ENCODE data around the gene SYNE1.
"Not testable (repeated sequence)": the region's sequence is repeated elsewhere in the genome, so short reads cannot be mapped to it uniquely, and the experiment has no call there.

The SYNE1 gene

DNA sequence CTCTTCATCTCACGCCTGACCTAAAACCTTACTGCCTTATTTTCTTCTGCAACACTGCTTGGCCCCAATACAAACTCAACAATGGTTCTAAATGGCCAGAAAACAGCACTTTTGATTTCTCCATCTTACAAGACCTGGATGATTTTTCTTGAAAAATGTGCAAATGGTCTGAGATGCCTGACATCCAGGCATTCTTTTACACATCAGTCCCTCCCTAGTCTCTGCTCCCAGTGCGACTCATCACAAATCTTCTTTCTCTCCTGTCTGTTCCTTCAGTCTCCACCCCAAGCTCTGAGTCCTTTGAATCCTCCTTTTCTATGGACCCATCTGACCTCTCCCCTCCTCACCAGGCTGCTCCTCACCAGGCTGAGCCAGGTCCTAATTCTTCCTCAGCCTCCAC, 145.7 kb downstream of the SYNE1 start:
- DNase-seq (ENCODE audit: low read depth in 2 of 2): not testable (repeated sequence)

DNA sequence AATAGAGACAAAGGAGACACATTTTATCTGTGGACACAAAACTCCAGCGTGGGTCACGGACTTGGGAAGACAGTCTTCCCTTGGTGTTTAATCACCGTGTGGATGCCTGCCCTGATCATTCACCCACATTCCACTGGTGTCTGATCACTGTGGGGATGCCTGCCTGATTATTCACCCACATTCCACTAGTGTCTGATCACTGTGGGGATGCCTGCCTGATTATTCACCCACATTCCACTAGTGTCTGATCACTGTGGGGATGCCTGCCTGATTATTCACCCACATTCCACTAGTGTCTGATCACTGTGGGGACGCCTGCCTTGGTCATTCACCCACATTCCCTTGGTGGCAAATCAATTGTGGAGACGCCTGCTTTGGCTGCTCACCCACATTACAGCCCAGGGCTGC, 146.2 kb downstream of the SYNE1 start:
- not testable (repeated sequence) for DNase-seq (ENCODE audit: low read depth in 2 of 2)

DNA sequence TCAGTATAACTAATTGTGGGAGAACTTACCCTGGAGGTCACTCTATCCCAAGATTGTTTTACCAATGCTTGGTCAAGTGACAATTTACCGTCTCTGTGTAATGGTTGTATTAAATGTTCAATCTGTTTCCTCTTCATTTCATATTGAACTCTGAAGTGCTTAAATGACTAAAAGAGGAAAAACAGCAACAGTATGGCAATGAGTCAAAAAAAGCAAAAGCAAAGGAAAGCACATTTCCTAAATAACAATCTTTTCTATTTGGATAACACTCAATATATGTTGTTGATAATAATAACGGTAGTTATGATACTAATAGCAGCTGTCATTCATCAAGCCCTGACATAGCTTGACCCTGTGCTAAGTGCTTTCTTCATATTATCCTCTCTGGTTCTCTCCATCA, 152.4 kb downstream of the SYNE1 start:
- no peak for DNase-seq (ENCODE audit: low read depth in 2 of 2)

- DNase-seq (ENCODE audit: low read depth in 2 of 2): no peak
Observed at GRCh38 chr6:152482289-152482688, 154.9 kb downstream of the SYNE1 start.

- no peak for DNase-seq (ENCODE audit: low read depth in 2 of 2)
Observed at GRCh38 chr6:152478377-152479010, 158.7 kb downstream of the SYNE1 start.

GRCh38 chr6:152474354-152474753, 162.8 kb downstream of the SYNE1 start:
- no peak for DNase-seq (ENCODE audit: low read depth in 2 of 2)

DNA sequence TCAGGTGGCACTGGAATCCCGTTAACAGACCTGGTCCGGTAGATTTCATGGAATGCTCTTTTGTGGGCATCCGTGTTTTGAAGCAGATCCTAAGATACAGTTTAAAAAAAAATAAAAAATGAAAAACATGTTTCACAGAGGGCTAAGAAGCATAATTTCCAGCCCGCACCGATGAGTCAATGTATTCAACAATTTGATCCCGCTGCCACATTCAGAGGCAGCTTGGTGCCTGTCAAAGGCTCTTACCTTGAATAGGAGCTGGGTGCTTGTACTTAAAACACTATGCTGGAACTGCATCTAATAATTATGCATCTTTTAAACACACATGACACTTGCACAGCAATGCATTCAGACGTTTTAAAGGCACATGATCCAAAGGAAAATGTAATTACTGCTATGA, 164.8 kb downstream of the SYNE1 start:
- DNase-seq (ENCODE audit: low read depth in 2 of 2): no peak

- DNase-seq (ENCODE audit: low read depth in 2 of 2): no peak
Observed at GRCh38 chr6:152471456-152472265, 165.5 kb downstream of the SYNE1 start.

DNA sequence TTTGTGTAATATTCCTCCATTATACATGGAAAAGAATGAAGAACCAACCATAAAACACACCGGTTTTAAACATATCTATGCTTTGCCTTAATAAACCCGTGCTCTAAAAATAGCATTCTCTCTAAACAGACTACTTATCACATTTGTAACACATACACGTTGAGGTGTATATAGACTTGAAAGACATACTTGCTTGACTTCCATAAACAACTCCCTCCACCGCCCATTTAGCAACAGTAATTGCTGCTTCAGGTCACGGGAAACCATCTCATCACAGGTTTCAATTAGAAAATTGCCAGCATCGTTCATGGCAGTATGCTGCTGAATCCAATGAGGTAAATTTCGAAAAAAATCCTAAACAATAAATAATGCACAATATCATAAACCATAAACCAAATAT, 174.0 kb downstream of the SYNE1 start:
- DNase-seq (ENCODE audit: low read depth in 2 of 2): no peak

GRCh38 chr6:152462716-152463115, 174.4 kb downstream of the SYNE1 start:
- no peak for DNase-seq (ENCODE audit: low read depth in 2 of 2)

GRCh38 chr6:152461556-152461955, 175.6 kb downstream of the SYNE1 start:
- DNase-seq (ENCODE audit: low read depth in 2 of 2): no peak

DNA sequence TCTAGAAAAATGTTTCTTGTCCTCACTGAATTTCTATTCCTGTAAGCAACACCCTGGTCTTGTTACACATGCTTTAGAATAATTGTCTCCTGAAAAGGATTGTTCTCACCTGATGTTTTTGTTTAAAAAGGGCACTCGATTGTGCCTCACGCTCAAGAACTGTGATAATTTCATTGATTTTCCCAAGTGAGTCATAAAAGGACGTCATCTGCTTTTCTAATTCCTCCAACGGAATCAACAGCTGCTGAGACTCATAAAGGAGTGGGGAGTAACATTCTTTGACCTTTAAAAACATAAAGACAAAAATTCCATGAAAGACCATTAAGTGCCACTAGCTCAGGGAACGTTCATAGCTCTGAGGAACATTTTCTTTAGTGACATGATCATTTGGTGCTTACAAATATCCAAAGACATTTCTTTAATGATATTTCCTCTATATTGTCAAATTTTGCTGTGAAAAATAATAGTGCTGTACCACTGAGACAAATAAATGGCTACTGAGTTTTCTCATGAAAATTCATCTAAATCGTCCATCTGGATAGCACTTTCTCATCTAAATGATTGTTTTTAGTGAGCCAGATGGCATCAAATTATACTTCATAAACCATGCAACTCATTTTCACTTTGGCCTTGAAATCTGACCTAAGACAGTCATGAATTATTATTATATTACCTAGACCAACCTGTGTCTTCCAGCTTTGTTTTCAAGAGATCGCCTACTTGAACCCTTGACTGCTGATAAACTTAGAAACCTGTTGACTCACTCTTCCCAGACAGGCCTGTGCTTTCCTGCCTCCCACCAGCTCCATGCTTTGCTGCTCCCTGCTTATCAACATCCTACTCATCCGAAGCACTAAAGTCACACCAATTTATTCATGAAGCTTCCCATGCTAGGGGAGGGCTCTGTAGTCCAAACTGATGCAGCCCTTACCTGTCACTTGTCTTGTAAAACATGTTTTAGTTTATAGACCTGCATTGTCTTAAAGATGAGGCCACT, 178.2 kb downstream of the SYNE1 start:
- DNase-seq (ENCODE audit: low read depth in 2 of 2): no peak

GRCh38 chr6:152457949-152458624, 179.1 kb downstream of the SYNE1 start:
- DNase-seq (ENCODE audit: low read depth in 2 of 2): no peak

GRCh38 chr6:152454003-152454402, 183.2 kb downstream of the SYNE1 start:
- DNase-seq (ENCODE audit: low read depth in 2 of 2): no peak

DNA sequence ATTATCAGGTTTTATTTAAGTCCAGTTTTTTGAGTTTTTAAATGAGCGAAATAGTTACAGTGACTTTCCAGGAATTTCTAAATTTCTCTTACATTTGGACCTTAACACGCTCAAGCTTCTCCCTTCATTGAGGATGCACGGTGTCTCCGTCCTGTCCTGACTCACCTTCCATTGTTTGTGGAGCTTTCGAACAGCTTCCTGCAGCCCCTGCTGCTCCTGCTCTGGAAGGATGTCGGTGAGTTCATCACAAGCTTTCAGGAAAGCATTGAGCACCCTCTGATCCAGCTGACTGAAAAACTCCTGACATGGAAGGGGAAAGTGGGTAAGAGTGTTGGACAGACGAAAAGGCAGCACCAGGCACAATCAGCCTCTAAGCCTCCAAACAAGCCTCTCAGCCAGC, 183.7 kb downstream of the SYNE1 start:
- no peak for DNase-seq (ENCODE audit: low read depth in 2 of 2)

- DNase-seq (ENCODE audit: low read depth in 2 of 2): no peak
Observed at GRCh38 chr6:152452639-152453038, 184.5 kb downstream of the SYNE1 start.

- DNase-seq (ENCODE audit: low read depth in 2 of 2): no peak
Observed at GRCh38 chr6:152450519-152450918, 186.6 kb downstream of the SYNE1 start.

DNA sequence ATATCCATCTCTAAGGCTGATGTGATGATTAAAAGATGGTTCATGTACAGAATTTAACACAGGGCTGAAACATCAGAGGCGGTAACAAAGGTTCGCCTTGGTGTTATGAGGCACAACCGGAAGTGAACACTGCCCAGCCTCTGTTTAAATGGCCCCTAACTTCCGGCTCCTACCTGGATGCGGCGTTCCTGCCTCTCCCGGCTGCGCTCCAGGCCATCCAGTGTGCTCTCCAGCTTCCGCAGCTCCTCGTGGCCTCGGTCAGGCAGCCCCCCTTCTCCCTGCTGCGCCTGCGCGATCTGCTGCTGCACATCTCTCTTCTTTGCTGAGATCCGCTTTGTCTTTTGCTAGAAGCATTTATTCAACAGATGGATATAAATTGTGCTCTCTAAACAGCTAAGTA, 195.3 kb downstream of the SYNE1 start:
- no peak for DNase-seq (ENCODE audit: low read depth in 2 of 2)

- no peak for DNase-seq (ENCODE audit: low read depth in 2 of 2)
Observed at GRCh38 chr6:152435816-152436215, 201.3 kb downstream of the SYNE1 start.

DNA sequence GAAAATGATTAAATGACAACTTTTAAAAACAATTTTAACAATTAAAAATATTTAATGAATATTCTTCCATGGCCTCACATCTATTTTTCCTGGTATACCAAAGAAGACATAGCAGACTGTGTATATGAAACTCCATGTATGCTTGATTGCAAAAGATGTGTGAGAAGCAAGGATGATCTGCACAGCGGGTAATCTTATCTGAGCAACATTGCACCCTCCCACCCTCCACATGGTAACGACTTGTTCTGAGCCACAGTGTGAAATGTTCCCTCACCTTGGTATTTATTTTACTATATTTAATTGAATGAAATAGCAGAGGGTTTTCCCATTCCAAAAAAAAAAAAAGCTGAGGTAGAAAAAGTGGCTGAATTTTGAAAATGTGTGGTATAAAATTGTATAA, 204.4 kb downstream of the SYNE1 start:
- no peak for DNase-seq (ENCODE audit: low read depth in 2 of 2)

DNA sequence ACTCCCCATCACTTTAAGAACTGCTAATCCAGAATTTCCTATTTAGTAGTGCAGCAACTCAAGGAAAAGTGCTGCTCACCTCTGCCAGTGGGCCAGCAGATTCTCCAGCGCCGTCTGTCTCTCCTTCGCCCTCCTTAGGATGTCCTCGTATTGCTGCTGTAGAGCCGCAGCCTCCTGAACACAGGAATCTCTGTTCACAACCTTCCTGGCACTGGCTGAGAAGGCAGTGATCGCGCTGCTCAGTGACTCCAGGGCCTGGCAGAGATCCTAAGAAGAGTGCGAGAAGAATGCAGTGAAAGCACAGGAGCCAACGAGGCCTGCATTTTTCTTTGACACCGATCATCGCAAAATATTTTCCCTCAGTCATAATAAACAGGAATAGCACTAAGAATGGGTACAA, 209.0 kb downstream of the SYNE1 start:
- DNase-seq (ENCODE audit: low read depth in 2 of 2): no peak

GRCh38 chr6:152426276-152426675, 210.9 kb downstream of the SYNE1 start:
- no peak for DNase-seq (ENCODE audit: low read depth in 2 of 2)

Data from activated CD4-positive, alpha-beta T cell treated with anti-CD3 and anti-CD28 coated beads for 24 hours (primary cell).